Smooth muscle cell (in vitro differentiated cells): ENCODE data around the gene BMF. TPM values are rescaled to one million over a fixed set of nuclear protein-coding genes. Genes with fewer than 3 reads are reported as not detected.
"Not testable (repeated sequence)": the region's sequence is repeated elsewhere in the genome, so short reads cannot be mapped to it uniquely, and the experiment has no call there.

Experiments
- DNase-seq: peaks from one replicate; lab custom pipeline; 2025; ENCODE audit not compliant: unreplicated experiment; lab: John Stamatoyannopoulos, UW
- H2AFZ ChIP-seq: fragments of 200-600 bp; sonication (generic); 2 replicates; pipeline ENCODE4 v1.6.0; 2016; ENCODE audit warnings: antibody characterized with exemption, low read depth, mild to moderate bottlenecking
- H3F3A ChIP-seq: fragments of 200-600 bp; sonication (generic); 2 replicates; pipeline ENCODE4 v1.6.0; 2017; ENCODE audit warnings: antibody characterized with exemption, low read depth
- H3K27ac ChIP-seq: fragments of 200-600 bp; sonication (generic); 2 replicates; pipeline ENCODE4 v1.5.1; 2016; ENCODE audit warnings: low read depth, mild to moderate bottlenecking
- H3K27me3 ChIP-seq: fragments of 200-600 bp; sonication (generic); 2 replicates; pipeline ENCODE4 v1.6.1; 2016; ENCODE audit warnings: low read depth, mild to moderate bottlenecking
- H3K36me3 ChIP-seq: fragments of 200-600 bp; sonication (generic); 2 replicates; pipeline ENCODE4 v1.5.1; 2016; ENCODE audit warnings: low read depth
- H3K4me1 ChIP-seq: fragments of 200-600 bp; sonication (generic); 2 replicates; pipeline ENCODE4 v1.5.1; 2016; ENCODE audit warnings: low read depth
- H3K4me2 ChIP-seq: fragments of 200-600 bp; sonication (generic); 2 replicates; pipeline ENCODE4 v1.6.0; 2016; ENCODE audit warnings: mild to moderate bottlenecking
- H3K4me3 ChIP-seq: fragments of 200-600 bp; sonication (generic); 2 replicates; pipeline ENCODE4 v1.5.1; 2016; ENCODE audit warnings: mild to moderate bottlenecking
- H3K79me2 ChIP-seq: fragments of 200-600 bp; sonication (generic); 2 replicates; pipeline ENCODE4 v1.6.0; 2016; ENCODE audit warnings: low read depth, mild to moderate bottlenecking
- H3K9ac ChIP-seq: fragments of 200-600 bp; sonication (generic); 2 replicates; pipeline ENCODE4 v1.6.0; 2016; ENCODE audit warnings: low read depth
- H3K9me3 ChIP-seq: fragments of 200-600 bp; sonication (generic); replicated peaks from 2 replicates; pipeline ENCODE4 v1.5.1; 2016; ENCODE audit warnings: low read depth
- H4K20me1 ChIP-seq: fragments of 200-600 bp; sonication (generic); 2 replicates; pipeline ENCODE4 v1.6.0; 2016; ENCODE audit warnings: low read depth
- CTCF ChIP-seq: fragments of 200-600 bp; sonication (generic); IDR thresholded peaks from 2 replicates; pipeline ENCODE4 v1.5.1; 2017; ENCODE audit warnings: borderline replicate concordance, mild to moderate bottlenecking, antibody characterized with exemption; ENCODE audit not compliant: insufficient read depth, poor library complexity, severe bottlenecking
- WGBS: methylation state at CpG from one replicate; pipeline ENCODE4 v1.1.7; 2016; ENCODE audit warnings: low lambda C conversion rate; 5-methylcytosine and 5-hydroxymethylcytosine counted together
- polyA plus RNA-seq: library from polyadenylated mRNA; unstranded; fragments of >200 nt; fragmentation: Nextera tagmentation; extraction: Ambion mirVana; gene quantifications from 2 replicates; pipeline ENCODE4 v1.2.1, GENCODE V29; 2016
- total RNA-seq: library from RNA; depleted of rRNA; stranded (reverse); fragments of >200 nt; gene quantifications from 2 replicates; pipeline ENCODE4 v1.2.3, GENCODE V29; 2014

Gene BMF
- total and polyA plus RNA-seq, 2 experiments from 2014 or later = 3.6 to 9.1 TPM

- Histone ChIP-seq H2AFZ (no peak overlapping the region), H3K27me3 (peaks cover 18% of the 10 kb centered on the region), H3K9ac (no peak overlapping the region), H3K79me2 (no peaks in the 10 kb centered on the region), H3K27ac (no peak overlapping the region), H3K4me1 (no peaks in the 10 kb centered on the region), H3K4me2 (no peak overlapping the region), H3K9me3 (no peaks in the 10 kb centered on the region), H3K36me3 (no peaks in the 10 kb centered on the region), H4K20me1 (no peaks in the 10 kb centered on the region), H3K4me3 (no peak overlapping the region), H3F3A (no peaks in the 10 kb centered on the region)
- WGBS = 91% methylated on average over 7 of the region's 7 CpGs
- no peak for DNase-seq
- TF ChIP-seq CTCF = no peak
These were observed 17.3 kb upstream of the BMF start for GRCh38 chr15:40125950-40126349.

GRCh38 chr15:40124807-40125285 lies 16.2 kb upstream of the BMF start:
- H3K4me3 ChIP-seq, H3K27ac ChIP-seq, H3F3A ChIP-seq, H3K79me2 ChIP-seq, DNase-seq, H3K4me2 ChIP-seq, H3K4me1 ChIP-seq, H3K9me3 ChIP-seq, H2AFZ ChIP-seq, H4K20me1 ChIP-seq, H3K9ac ChIP-seq, H3K36me3 ChIP-seq: not testable (repeated sequence)
- WGBS = 35% methylated on average over 5 of the region's 5 CpGs
- H3K27me3 ChIP-seq = peaks cover 18% of the 10 kb centered on the region

- H2AFZ ChIP-seq, H3F3A ChIP-seq, H4K20me1 ChIP-seq, DNase-seq, H3K9me3 ChIP-seq, H3K4me1 ChIP-seq, H3K79me2 ChIP-seq, H3K27ac ChIP-seq, H3K36me3 ChIP-seq, H3K4me3 ChIP-seq, H3K9ac ChIP-seq, H3K4me2 ChIP-seq: not testable (repeated sequence)
- 75% methylated on average over 3 of the region's 3 CpGs for WGBS
- H3K27me3 ChIP-seq = peaks cover 18% of the 10 kb centered on the region
These were observed 15.7 kb upstream of the BMF start for GRCh38 chr15:40124333-40124732.

DNA sequence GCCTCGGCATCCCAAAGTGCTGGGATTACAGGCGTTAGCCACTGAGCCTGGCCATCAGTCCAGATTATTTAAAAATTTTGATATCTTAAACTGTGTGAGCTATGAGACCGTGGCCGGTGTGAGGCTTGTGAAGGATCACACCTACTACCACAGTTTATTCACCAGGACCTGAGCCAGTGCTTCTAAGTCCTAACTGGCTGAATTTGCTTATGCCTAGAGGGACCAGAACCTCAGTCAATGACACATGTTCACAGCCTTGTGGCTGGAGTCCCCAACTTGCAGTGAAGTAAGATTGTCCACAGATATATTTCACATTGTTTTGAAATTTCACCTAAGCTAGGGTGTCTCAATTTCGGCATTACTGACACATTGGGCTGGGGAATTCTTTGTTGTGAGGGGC lies 15.2 kb upstream of the BMF start:
- H3K27ac ChIP-seq = not testable (repeated sequence)
- 96% methylated on average over 5 of the region's 5 CpGs for WGBS

GRCh38 chr15:40122989-40123388 lies 14.3 kb upstream of the BMF start:
- H2AFZ ChIP-seq, H3K9ac ChIP-seq, H3K4me3 ChIP-seq, H3K36me3 ChIP-seq, H3K9me3 ChIP-seq, DNase-seq, H3K27me3 ChIP-seq, H3K27ac ChIP-seq, H3K4me2 ChIP-seq, H3F3A ChIP-seq, H3K4me1 ChIP-seq, H3K79me2 ChIP-seq, H4K20me1 ChIP-seq: not testable (repeated sequence)
- WGBS = 86% methylated on average over 1 of the region's 1 CpG

More for the DNA sequence above, 15.2 kb upstream of the BMF start:
- H3K4me2 ChIP-seq, H3K36me3 ChIP-seq, H3K9me3 ChIP-seq, H2AFZ ChIP-seq, H3K4me1 ChIP-seq, DNase-seq, H3K79me2 ChIP-seq, H4K20me1 ChIP-seq, H3F3A ChIP-seq, H3K9ac ChIP-seq, H3K4me3 ChIP-seq: not testable (repeated sequence)
- H3K27me3 ChIP-seq = peaks cover 17% of the 10 kb centered on the region
